ENCODE data around the gene SHB. TPM values are rescaled to one million over a fixed set of nuclear protein-coding genes. Genes with fewer than 3 reads are reported as not detected.

The SHB gene
- total and polyA plus RNA-seq, 2 donors: 4.9 to 5.5 TPM

DNA sequence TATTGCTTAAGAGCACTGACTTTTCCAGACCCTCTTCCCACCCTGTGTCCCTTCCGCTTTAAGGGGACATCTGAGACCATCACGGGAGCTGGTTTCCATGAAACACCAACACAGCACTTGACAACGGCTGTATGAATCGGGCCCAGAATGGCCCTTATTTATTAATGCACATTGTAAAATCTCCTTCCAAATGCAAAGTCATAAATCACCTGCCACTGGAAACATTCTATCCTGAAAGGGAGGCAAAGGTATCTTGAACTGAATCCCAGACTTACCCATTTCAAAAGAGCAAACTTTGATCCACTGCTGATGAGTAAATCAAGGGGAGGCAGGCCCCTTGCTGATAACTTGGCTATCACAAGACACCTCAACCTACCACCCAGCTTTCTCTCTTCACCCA, 37.4 kb downstream of the SHB start:
- Histone ChIP-seq H3K27me3 (ENCODE audit: control insufficient read depth in 2 of 2, insufficient read depth in 1 of 2, low read length in 1 of 2) (no peaks in the 10 kb centered on the region), H3K9me3 (ENCODE audit: control insufficient read depth in 2 of 2, insufficient read depth in 1 of 2, low read length in 1 of 2) (no peaks in the 10 kb centered on the region), H3K27ac (ENCODE audit: low read depth in 1 of 2, low read length in 1 of 2) (peak overlapping the region in 1 of 2 donors; percentile 60), H3K4me1 (ENCODE audit: control insufficient read depth in 2 of 2, insufficient read depth in 2 of 2, low read length in 2 of 2) (peaks cover 3 to 37% of the 10 kb centered on the region in 2 donors), H3K36me3 (ENCODE audit: control insufficient read depth in 2 of 2, insufficient read depth in 2 of 2, low read length in 1 of 2) (no peaks in the 10 kb centered on the region), H3K4me3 (ENCODE audit: low read length in 2 of 2) (no peak overlapping the region)
- WGBS: 96% methylated on average over 4 of the region's 4 CpGs
- DNase-seq (ENCODE audit: low read depth in 6 of 9, low spot score in 9 of 9): no peak

DNA sequence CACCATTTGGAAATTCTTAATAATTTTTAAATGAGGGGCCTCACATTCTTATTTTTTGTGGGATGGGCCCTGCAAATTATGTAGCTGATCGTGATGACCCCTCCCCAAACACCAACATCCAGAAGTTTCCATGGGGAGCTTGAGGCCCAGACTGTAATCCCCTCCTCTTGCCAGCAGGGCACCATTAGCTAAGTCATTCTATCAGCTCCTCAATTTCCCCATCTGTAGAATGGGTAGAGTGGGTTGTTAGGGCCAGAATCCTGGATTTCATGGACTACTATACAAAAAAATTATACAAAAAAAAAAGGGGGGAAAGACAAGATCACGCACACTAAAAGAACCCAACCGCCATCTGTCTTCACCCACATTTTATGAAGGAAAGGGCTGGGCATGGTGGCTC, 38.4 kb downstream of the SHB start:
- 94% methylated on average over 3 of the region's 3 CpGs for WGBS
- no peak for DNase-seq (ENCODE audit: low read depth in 6 of 9, low spot score in 9 of 9)
- Histone ChIP-seq H3K27ac (ENCODE audit: low read depth in 1 of 2, low read length in 1 of 2) (no peak overlapping the region), H3K4me3 (ENCODE audit: low read length in 2 of 2) (no peak overlapping the region), H3K27me3 (ENCODE audit: control insufficient read depth in 2 of 2, insufficient read depth in 1 of 2, low read length in 1 of 2) (no peaks in the 10 kb centered on the region), H3K9me3 (ENCODE audit: control insufficient read depth in 2 of 2, insufficient read depth in 1 of 2, low read length in 1 of 2) (no peaks in the 10 kb centered on the region), H3K4me1 (ENCODE audit: control insufficient read depth in 2 of 2, insufficient read depth in 2 of 2, low read length in 2 of 2) (peaks cover 3 to 46% of the 10 kb centered on the region in 2 donors), H3K36me3 (ENCODE audit: control insufficient read depth in 2 of 2, insufficient read depth in 2 of 2, low read length in 1 of 2) (no peaks in the 10 kb centered on the region)

DNA sequence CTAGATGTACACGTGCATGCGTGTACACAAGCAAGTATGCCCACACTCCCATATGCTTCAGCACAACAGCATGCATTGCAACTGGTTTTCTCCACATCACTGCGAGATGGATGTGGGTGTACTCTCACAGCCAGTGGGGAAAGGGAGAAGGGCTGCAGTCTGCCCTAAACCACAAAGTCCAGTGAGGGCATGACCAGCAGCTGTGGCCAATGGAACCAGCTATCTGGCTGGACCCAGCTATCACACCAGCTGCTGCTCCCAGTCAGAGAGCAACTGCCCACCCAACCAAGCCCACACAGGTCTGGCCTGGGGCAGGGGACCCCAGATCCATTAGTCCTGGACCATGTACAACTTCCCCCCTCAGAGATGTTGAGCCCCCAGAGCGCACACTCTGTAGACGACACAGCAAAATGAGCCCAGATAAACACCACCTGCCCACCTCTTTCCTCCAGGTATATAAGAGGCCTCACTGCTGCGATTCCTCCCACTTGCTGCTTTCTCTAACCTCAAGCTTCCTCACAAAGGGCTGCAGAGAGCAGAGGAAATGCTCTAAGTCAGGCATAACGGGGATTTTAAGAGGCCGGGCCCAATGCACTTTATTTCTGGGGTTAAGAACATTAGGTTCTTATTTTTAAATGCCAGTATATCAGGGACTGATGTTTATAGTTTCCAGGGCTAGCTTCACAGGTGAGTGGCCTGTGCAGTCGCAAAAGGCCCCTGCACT, 39.0 kb downstream of the SHB start:
- 50% methylated on average over 9 of the region's 9 CpGs for WGBS
- Histone ChIP-seq H3K4me1 (ENCODE audit: control insufficient read depth in 2 of 2, insufficient read depth in 2 of 2, low read length in 2 of 2) (peaks cover 3 to 52% of the 10 kb centered on the region in 2 donors), H3K4me3 (ENCODE audit: low read length in 2 of 2) (no peak overlapping the region), H3K36me3 (ENCODE audit: control insufficient read depth in 2 of 2, insufficient read depth in 2 of 2, low read length in 1 of 2) (no peaks in the 10 kb centered on the region), H3K27ac (ENCODE audit: low read depth in 1 of 2, low read length in 1 of 2) (no peak overlapping the region), H3K9me3 (ENCODE audit: control insufficient read depth in 2 of 2, insufficient read depth in 1 of 2, low read length in 1 of 2) (no peaks in the 10 kb centered on the region), H3K27me3 (ENCODE audit: control insufficient read depth in 2 of 2, insufficient read depth in 1 of 2, low read length in 1 of 2) (no peaks in the 10 kb centered on the region)
- peak in 3 of 9 donors; percentile 21 to 61 (median 40) for DNase-seq (ENCODE audit: low read depth in 6 of 9, low spot score in 9 of 9)

DNA sequence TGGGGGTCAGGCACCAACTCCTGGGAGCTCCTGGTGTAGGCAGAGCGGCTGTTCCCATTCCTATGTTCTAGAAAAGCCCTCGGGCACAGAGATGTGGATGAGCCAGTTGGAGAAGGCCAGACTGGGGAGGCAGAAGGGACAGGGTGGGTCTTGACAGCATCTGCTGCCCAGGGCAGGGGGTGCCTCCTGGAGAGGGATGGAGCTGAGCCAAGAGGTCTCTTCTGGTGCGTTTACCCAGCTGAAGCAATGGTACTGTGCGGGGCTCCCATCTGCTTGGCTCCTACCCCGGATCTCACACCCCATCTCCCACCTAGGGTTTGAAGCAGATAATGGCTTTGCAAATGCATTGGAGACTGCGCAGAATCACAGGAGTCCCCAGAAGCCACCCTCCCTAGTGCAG, 41.3 kb downstream of the SHB start:
- H3K27me3 ChIP-seq (ENCODE audit: control insufficient read depth in 2 of 2, insufficient read depth in 1 of 2, low read length in 1 of 2): no peaks in the 10 kb centered on the region
- no peaks in the 10 kb centered on the region for H3K9me3 ChIP-seq (ENCODE audit: control insufficient read depth in 2 of 2, insufficient read depth in 1 of 2, low read length in 1 of 2)
- no peak for DNase-seq (ENCODE audit: low read depth in 6 of 9, low spot score in 9 of 9)
- no peak overlapping the region for H3K4me3 ChIP-seq (ENCODE audit: low read length in 2 of 2)
- 97% methylated on average over 6 of the region's 6 CpGs for WGBS
- peaks cover 3 to 68% of the 10 kb centered on the region in 2 donors for H3K4me1 ChIP-seq (ENCODE audit: control insufficient read depth in 2 of 2, insufficient read depth in 2 of 2, low read length in 2 of 2)
- H3K36me3 ChIP-seq (ENCODE audit: control insufficient read depth in 2 of 2, insufficient read depth in 2 of 2, low read length in 1 of 2): no peaks in the 10 kb centered on the region
- H3K27ac ChIP-seq (ENCODE audit: low read depth in 1 of 2, low read length in 1 of 2): no peak overlapping the region

DNA sequence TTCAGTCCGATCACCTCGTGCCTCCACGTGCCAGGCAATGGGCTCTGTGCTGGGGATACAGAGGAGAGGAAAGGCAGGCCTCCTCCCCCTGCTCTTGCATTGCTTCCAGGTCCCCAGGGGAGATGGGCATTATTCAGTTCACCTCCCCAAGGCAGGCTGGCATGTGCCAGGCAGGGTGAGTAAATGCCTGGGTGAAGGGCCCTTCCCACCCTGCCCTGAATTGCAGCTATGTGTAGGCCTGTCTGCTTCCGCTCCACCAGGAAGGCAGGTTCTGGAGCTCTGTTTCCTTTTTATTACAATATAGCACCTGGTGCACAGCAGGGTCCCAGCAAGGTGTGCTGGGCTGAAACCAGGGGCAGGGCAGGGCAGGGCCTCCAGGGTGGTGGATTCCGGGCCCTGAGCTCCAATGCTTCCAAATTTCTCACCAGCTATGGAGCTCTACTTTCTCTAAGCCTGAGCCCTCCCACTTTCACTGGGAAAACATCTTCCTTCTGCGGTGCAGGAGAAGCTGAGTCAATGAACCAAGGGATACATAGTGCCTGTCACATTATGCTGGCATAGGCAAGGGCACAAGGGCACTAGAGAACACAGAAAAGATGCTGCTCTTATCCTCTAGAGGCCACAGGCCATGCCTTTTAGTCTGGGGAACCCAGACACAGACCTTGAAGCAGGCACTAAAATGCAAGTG, 42.0 kb downstream of the SHB start:
- H3K9me3 ChIP-seq (ENCODE audit: control insufficient read depth in 2 of 2, insufficient read depth in 1 of 2, low read length in 1 of 2): no peaks in the 10 kb centered on the region
- no peak overlapping the region for H3K27ac ChIP-seq (ENCODE audit: low read depth in 1 of 2, low read length in 1 of 2)
- no peaks in the 10 kb centered on the region for H3K36me3 ChIP-seq (ENCODE audit: control insufficient read depth in 2 of 2, insufficient read depth in 2 of 2, low read length in 1 of 2)
- no peaks in the 10 kb centered on the region for H3K27me3 ChIP-seq (ENCODE audit: control insufficient read depth in 2 of 2, insufficient read depth in 1 of 2, low read length in 1 of 2)
- H3K4me3 ChIP-seq (ENCODE audit: low read length in 2 of 2): no peak overlapping the region
- 97% methylated on average over 6 of the region's 6 CpGs for WGBS
- peaks cover 0 to 61% of the 10 kb centered on the region in 2 donors for H3K4me1 ChIP-seq (ENCODE audit: control insufficient read depth in 2 of 2, insufficient read depth in 2 of 2, low read length in 2 of 2)
- DNase-seq (ENCODE audit: low read depth in 6 of 9, low spot score in 9 of 9): no peak

DNA sequence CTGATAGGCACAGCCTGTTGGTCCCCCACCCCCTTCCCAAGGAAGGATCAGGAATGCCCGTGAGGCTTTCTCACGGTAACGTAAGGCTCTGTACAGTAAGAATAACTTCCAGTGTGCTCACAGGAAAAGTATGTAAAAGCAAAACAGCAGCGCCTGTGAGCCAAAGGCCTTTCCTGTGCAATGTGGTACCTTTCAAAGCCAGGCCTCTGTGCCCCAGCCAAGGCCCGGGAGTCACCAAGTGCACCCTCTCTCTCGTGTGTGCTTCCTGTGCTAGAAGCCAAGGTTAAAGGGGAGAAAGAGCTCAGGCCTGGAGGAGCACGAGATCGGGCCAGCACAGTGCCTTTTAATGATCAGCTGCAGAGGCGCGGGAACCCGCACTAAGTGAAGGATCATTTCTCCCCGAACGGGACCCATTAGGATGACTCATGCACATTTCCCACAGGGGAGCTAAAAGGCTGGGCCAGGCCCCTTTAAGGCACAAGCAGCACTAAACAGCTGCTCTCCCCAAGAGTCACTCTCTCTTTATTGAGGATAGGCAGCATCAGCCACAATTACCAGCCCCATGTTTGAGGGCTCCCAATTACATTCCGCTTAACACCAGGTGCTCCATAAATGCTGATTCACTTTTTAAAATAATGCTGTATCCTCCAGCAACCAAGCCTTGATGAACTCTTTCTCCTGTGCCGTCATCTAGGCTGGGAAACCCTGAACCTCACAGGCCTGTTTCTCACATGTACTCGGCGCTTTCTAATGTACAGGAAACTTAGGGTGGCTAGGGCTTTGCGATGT, 42.8 kb downstream of the SHB start:
- 72% methylated on average over 18 of the region's 18 CpGs for WGBS

DNA sequence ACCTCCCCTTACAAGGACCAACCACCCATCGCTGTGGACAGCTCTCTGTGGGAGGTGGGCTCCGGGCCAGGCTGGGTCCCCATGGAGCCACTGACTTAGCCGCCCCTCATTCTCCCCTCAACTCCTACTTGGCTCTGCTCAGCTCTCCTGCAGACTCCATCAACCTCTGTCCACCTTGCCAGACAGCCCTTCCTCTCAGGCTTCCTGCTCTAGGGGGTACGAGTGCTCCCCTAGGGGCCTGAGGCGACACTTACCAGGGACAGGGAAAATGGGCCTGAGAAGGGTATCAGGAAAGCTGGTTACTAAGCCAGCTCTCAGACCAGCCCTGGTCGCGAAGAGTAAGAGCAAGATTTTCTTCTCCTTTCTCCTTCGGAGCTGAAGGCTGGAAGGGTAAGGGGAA, 43.9 kb downstream of the SHB start:
- peaks cover 0 to 52% of the 10 kb centered on the region in 2 donors for H3K4me1 ChIP-seq (ENCODE audit: control insufficient read depth in 2 of 2, insufficient read depth in 2 of 2, low read length in 2 of 2)
- no peak for DNase-seq (ENCODE audit: low read depth in 6 of 9, low spot score in 9 of 9)
- no peak overlapping the region for H3K4me3 ChIP-seq (ENCODE audit: low read length in 2 of 2)
- no peaks in the 10 kb centered on the region for H3K27me3 ChIP-seq (ENCODE audit: control insufficient read depth in 2 of 2, insufficient read depth in 1 of 2, low read length in 1 of 2)
- H3K9me3 ChIP-seq (ENCODE audit: control insufficient read depth in 2 of 2, insufficient read depth in 1 of 2, low read length in 1 of 2): no peaks in the 10 kb centered on the region
- H3K27ac ChIP-seq (ENCODE audit: low read depth in 1 of 2, low read length in 1 of 2): peak overlapping the region; percentile 46 to 58
- WGBS: 94% methylated on average over 8 of the region's 8 CpGs
- no peaks in the 10 kb centered on the region for H3K36me3 ChIP-seq (ENCODE audit: control insufficient read depth in 2 of 2, insufficient read depth in 2 of 2, low read length in 1 of 2)

More for the DNA sequence above, 42.8 kb downstream of the SHB start:
- no peak overlapping the region for H3K4me3 ChIP-seq (ENCODE audit: low read length in 2 of 2)
- peak overlapping the region in 1 of 2 donors; percentile 58 for H3K27ac ChIP-seq (ENCODE audit: low read depth in 1 of 2, low read length in 1 of 2)
- H3K36me3 ChIP-seq (ENCODE audit: control insufficient read depth in 2 of 2, insufficient read depth in 2 of 2, low read length in 1 of 2): no peaks in the 10 kb centered on the region
- DNase-seq (ENCODE audit: low read depth in 6 of 9, low spot score in 9 of 9): peak in 1 of 9 donors; percentile 40
- no peaks in the 10 kb centered on the region for H3K27me3 ChIP-seq (ENCODE audit: control insufficient read depth in 2 of 2, insufficient read depth in 1 of 2, low read length in 1 of 2)
- peaks cover 0 to 58% of the 10 kb centered on the region in 2 donors for H3K4me1 ChIP-seq (ENCODE audit: control insufficient read depth in 2 of 2, insufficient read depth in 2 of 2, low read length in 2 of 2)
- H3K9me3 ChIP-seq (ENCODE audit: control insufficient read depth in 2 of 2, insufficient read depth in 1 of 2, low read length in 1 of 2): no peaks in the 10 kb centered on the region

DNA sequence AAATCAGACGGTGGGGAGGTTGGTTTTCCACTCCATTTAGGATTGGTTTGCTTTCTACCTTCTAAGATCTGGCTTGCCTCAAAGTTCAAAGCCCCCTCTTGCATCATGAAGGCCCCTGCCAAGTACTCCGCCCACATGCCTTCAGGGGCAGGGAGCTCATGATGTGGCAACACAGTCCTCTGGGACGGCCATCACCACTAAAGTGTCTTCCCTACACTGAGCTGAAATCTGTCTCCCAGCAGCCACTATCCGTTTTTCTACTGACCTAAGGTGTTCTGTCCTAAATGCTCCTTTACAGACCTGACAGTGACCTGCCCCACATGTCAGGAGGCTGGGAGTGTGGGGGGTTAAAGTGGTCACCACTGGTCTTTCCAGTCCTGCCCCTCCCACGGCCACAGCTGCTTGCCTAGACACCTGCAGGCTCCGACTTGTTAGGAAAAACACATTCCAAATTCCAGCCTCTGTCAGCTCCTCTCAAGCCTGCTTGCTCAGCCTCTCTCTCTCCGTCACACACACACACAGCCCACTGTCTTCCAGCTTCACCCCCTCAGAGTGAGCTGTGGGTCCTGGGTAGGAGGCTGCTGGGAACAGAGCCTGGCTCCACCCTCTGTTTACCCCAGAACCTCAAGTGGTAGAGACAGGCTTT, 44.9 kb downstream of the SHB start:
- peak in 1 of 9 donors; percentile 22 for DNase-seq (ENCODE audit: low read depth in 6 of 9, low spot score in 9 of 9)
- Histone ChIP-seq H3K4me3 (ENCODE audit: low read length in 2 of 2) (no peak overlapping the region), H3K36me3 (ENCODE audit: control insufficient read depth in 2 of 2, insufficient read depth in 2 of 2, low read length in 1 of 2) (no peaks in the 10 kb centered on the region), H3K9me3 (ENCODE audit: control insufficient read depth in 2 of 2, insufficient read depth in 1 of 2, low read length in 1 of 2) (no peaks in the 10 kb centered on the region), H3K27me3 (ENCODE audit: control insufficient read depth in 2 of 2, insufficient read depth in 1 of 2, low read length in 1 of 2) (no peaks in the 10 kb centered on the region), H3K4me1 (ENCODE audit: control insufficient read depth in 2 of 2, insufficient read depth in 2 of 2, low read length in 2 of 2) (peaks cover 0 to 52% of the 10 kb centered on the region in 2 donors), H3K27ac (ENCODE audit: low read depth in 1 of 2, low read length in 1 of 2) (peak overlapping the region; percentile 74 to 80)
- 84% methylated on average over 7 of the region's 7 CpGs for WGBS
